Activated T-helper 2 cell treated with anti-CD3 and anti-CD28 coated beads, Interferon-gamma antibody, Interleukin-2, Interleukin-4, amounts not matched to agents 10 μg/mL and 5 μg/mL and 100 μg/mL, durations not matched to agents 14 hours and 24 hours and 36 hours (primary cell): ENCODE results near the gene RGMB. TPM values are rescaled to one million over a fixed set of nuclear protein-coding genes. Genes with fewer than 3 reads are reported as not detected.

Experiments
- DNase-seq: peaks from one replicate; pipeline ENCODE4 v3.0.0; 2021; ENCODE audit warnings: low spot score
- H3K27ac Mint-ChIP-seq: one replicate; pipeline ENCODE4 v1.8.0; 2021; ENCODE audit warnings: mixed read lengths
- H3K27me3 Mint-ChIP-seq: one replicate; pipeline ENCODE4 v1.8.0; 2021; ENCODE audit warnings: low read depth, mixed read lengths
- H3K36me3 Mint-ChIP-seq: one replicate; pipeline ENCODE4 v1.8.0; 2021; ENCODE audit warnings: low read depth, mixed read lengths
- H3K4me1 Mint-ChIP-seq: one replicate; pipeline ENCODE4 v1.8.0; 2021; ENCODE audit warnings: low read depth, mixed read lengths
- H3K4me3 Mint-ChIP-seq: one replicate; pipeline ENCODE4 v1.8.0; 2021; ENCODE audit warnings: low read depth, mild to moderate bottlenecking, moderate library complexity, mixed read lengths
- H3K9me3 Mint-ChIP-seq: one replicate; pipeline ENCODE4 v1.8.0; 2021; ENCODE audit warnings: mixed read lengths
- intact Hi-C: fragments of 100-400 bp; cut with micrococcal nuclease; formaldehyde crosslinking; loops from one replicate; pipeline ENCODE4 v1.15.1; 2023
- total RNA-seq: library from RNA; stranded (reverse); gene quantifications from 2 replicates; pipeline ENCODE4 v1.2.3, GENCODE V29; 2022

Gene RGMB
- total RNA-seq, 1 donor from 2014 or later: 0.18 TPM

- H3K4me3 Mint-ChIP-seq: no peak overlapping the region
- H3K27ac Mint-ChIP-seq: no peak overlapping the region
- intact Hi-C loops: no loop called here
- no peaks in the 10 kb centered on the region for H3K9me3 Mint-ChIP-seq
- peaks cover 30% of the 10 kb centered on the region for H3K27me3 Mint-ChIP-seq
- no peak for DNase-seq
- no peaks in the 10 kb centered on the region for H3K36me3 Mint-ChIP-seq
- H3K4me1 Mint-ChIP-seq: no peaks in the 10 kb centered on the region
Measured at GRCh38 chr5:98780390-98780789, 6.9 kb downstream of the RGMB start.

GRCh38 chr5:98781520-98781919 is 8.1 kb downstream of the RGMB start:
- intact Hi-C loops: no loop called here
- no peak overlapping the region for H3K4me3 Mint-ChIP-seq
- peaks cover 20% of the 10 kb centered on the region for H3K27me3 Mint-ChIP-seq
- no peaks in the 10 kb centered on the region for H3K9me3 Mint-ChIP-seq
- H3K36me3 Mint-ChIP-seq: no peaks in the 10 kb centered on the region
- DNase-seq: no peak
- no peak overlapping the region for H3K27ac Mint-ChIP-seq
- H3K4me1 Mint-ChIP-seq: no peaks in the 10 kb centered on the region

GRCh38 chr5:98781964-98782363 is 8.5 kb downstream of the RGMB start:
- Mint-ChIP-seq H3K27ac (no peak overlapping the region), H3K4me1 (no peaks in the 10 kb centered on the region)
- intact Hi-C loops: no loop called here

GRCh38 chr5:98783051-98783649 is 9.7 kb downstream of the RGMB start:
- no peaks in the 10 kb centered on the region for H3K9me3 Mint-ChIP-seq
- no peak for DNase-seq
- H3K4me1 Mint-ChIP-seq: no peaks in the 10 kb centered on the region
- H3K27ac Mint-ChIP-seq: no peak overlapping the region
- peaks cover 9% of the 10 kb centered on the region for H3K27me3 Mint-ChIP-seq
- intact Hi-C loops: no loop called here
- H3K36me3 Mint-ChIP-seq: no peaks in the 10 kb centered on the region
- no peak overlapping the region for H3K4me3 Mint-ChIP-seq

More at GRCh38 chr5:98781964-98782363, 8.5 kb downstream of the RGMB start:
- no peak for DNase-seq
- Mint-ChIP-seq H3K36me3 (no peaks in the 10 kb centered on the region), H3K27me3 (peaks cover 17% of the 10 kb centered on the region), H3K4me3 (no peak overlapping the region), H3K9me3 (no peaks in the 10 kb centered on the region)

- H3K4me1 Mint-ChIP-seq: no peaks in the 10 kb centered on the region
- H3K36me3 Mint-ChIP-seq: no peaks in the 10 kb centered on the region
- no peaks in the 10 kb centered on the region for H3K9me3 Mint-ChIP-seq
- intact Hi-C loops: no loop called here
- DNase-seq: no peak
- H3K4me3 Mint-ChIP-seq: no peak overlapping the region
- H3K27me3 Mint-ChIP-seq: peaks cover 2% of the 10 kb centered on the region
- H3K27ac Mint-ChIP-seq: no peak overlapping the region
Measured at GRCh38 chr5:98784411-98784810, 10.9 kb downstream of the RGMB start.

- Mint-ChIP-seq H3K9me3 (no peaks in the 10 kb centered on the region), H3K4me3 (no peak overlapping the region), H3K36me3 (no peaks in the 10 kb centered on the region), H3K27me3 (peaks cover 5% of the 10 kb centered on the region), H3K27ac (no peak overlapping the region), H3K4me1 (no peaks in the 10 kb centered on the region)
- DNase-seq: no peak
- intact Hi-C loops: no loop called here
Measured at GRCh38 chr5:98785244-98785643, 11.8 kb downstream of the RGMB start.

- H3K36me3 Mint-ChIP-seq: no peaks in the 10 kb centered on the region
- H3K27ac Mint-ChIP-seq: no peak overlapping the region
- H3K27me3 Mint-ChIP-seq: peaks cover 6% of the 10 kb centered on the region
- intact Hi-C loops: no loop called here
- H3K4me1 Mint-ChIP-seq: no peaks in the 10 kb centered on the region
- H3K4me3 Mint-ChIP-seq: no peak overlapping the region
- DNase-seq: no peak
- no peaks in the 10 kb centered on the region for H3K9me3 Mint-ChIP-seq
Measured at GRCh38 chr5:98786191-98786853, 12.9 kb downstream of the RGMB start.

- Mint-ChIP-seq H3K27me3 (peaks cover 6% of the 10 kb centered on the region), H3K27ac (no peak overlapping the region)
- intact Hi-C loops: no loop called here
Measured at GRCh38 chr5:98787131-98787719, 13.8 kb downstream of the RGMB start.

GRCh38 chr5:98789029-98789428 is 15.6 kb downstream of the RGMB start:
- no peak for DNase-seq
- Mint-ChIP-seq H3K36me3 (no peaks in the 10 kb centered on the region), H3K27me3 (peaks cover 6% of the 10 kb centered on the region), H3K27ac (no peak overlapping the region), H3K4me3 (no peak overlapping the region), H3K4me1 (no peaks in the 10 kb centered on the region), H3K9me3 (no peaks in the 10 kb centered on the region)
- intact Hi-C loops: no loop called here

More at GRCh38 chr5:98787131-98787719, 13.8 kb downstream of the RGMB start:
- DNase-seq: no peak
- Mint-ChIP-seq H3K36me3 (no peaks in the 10 kb centered on the region), H3K4me3 (no peak overlapping the region), H3K4me1 (no peaks in the 10 kb centered on the region), H3K9me3 (no peaks in the 10 kb centered on the region)

GRCh38 chr5:98791001-98791519 is 17.6 kb downstream of the RGMB start:
- no peak for DNase-seq
- Mint-ChIP-seq H3K36me3 (no peaks in the 10 kb centered on the region), H3K4me3 (no peak overlapping the region), H3K27ac (no peak overlapping the region), H3K27me3 (peaks cover 6% of the 10 kb centered on the region), H3K9me3 (no peaks in the 10 kb centered on the region), H3K4me1 (no peaks in the 10 kb centered on the region)
- intact Hi-C loops: no loop called here

- Mint-ChIP-seq H3K9me3 (no peaks in the 10 kb centered on the region), H3K27ac (no peak overlapping the region), H3K27me3 (peaks cover 6% of the 10 kb centered on the region), H3K36me3 (no peaks in the 10 kb centered on the region), H3K4me1 (no peaks in the 10 kb centered on the region), H3K4me3 (no peak overlapping the region)
- DNase-seq: no peak
- intact Hi-C loops: no loop called here
Measured at GRCh38 chr5:98791898-98792580, 18.6 kb downstream of the RGMB start.

- Mint-ChIP-seq H3K36me3 (no peaks in the 10 kb centered on the region), H3K4me3 (no peak overlapping the region), H3K27ac (no peak overlapping the region), H3K27me3 (peaks cover 6% of the 10 kb centered on the region), H3K9me3 (no peaks in the 10 kb centered on the region), H3K4me1 (no peaks in the 10 kb centered on the region)
- DNase-seq: no peak
- intact Hi-C loops: no loop called here
Measured at GRCh38 chr5:98793223-98793622, 19.8 kb downstream of the RGMB start.

- H3K4me1 Mint-ChIP-seq: no peaks in the 10 kb centered on the region
- intact Hi-C loops: no loop called here
Measured at GRCh38 chr5:98794001-98794400, 20.5 kb downstream of the RGMB start.

More at GRCh38 chr5:98794001-98794400, 20.5 kb downstream of the RGMB start:
- no peak for DNase-seq
- Mint-ChIP-seq H3K36me3 (no peaks in the 10 kb centered on the region), H3K4me3 (no peak overlapping the region), H3K9me3 (no peaks in the 10 kb centered on the region), H3K27ac (no peak overlapping the region), H3K27me3 (peaks cover 7% of the 10 kb centered on the region)
